ENCODE measurements around the gene SPATA3.
"Not testable (repeated sequence)": the region's sequence is repeated elsewhere in the genome, so short reads cannot be mapped to it uniquely, and the experiment has no call there.

The SPATA3 gene

GRCh38 chr2:230995821-230996220, at the start of gene SPATA3:
SPATA3 (plus strand) TSS chr2:230996121; CDS start chr2:230996234, 113 bp downstream.
- DNase-seq = no peak

GRCh38 chr2:230946429-230947234, 49.3 kb upstream of the SPATA3 start:
- DNase-seq = no peak

GRCh38 chr2:230947235-230947576, 48.7 kb upstream of the SPATA3 start:
- DNase-seq = no peak

GRCh38 chr2:230947908-230948365, 48.0 kb upstream of the SPATA3 start:
- no peak for DNase-seq

GRCh38 chr2:230949966-230950873, 45.7 kb upstream of the SPATA3 start:
- DNase-seq = no peak

GRCh38 chr2:230950874-230951339, 45.0 kb upstream of the SPATA3 start:
- no peak for DNase-seq

- no peak for DNase-seq
These were observed 44.5 kb upstream of the SPATA3 start for GRCh38 chr2:230951396-230951795.

GRCh38 chr2:230952226-230952956, 43.5 kb upstream of the SPATA3 start:
- DNase-seq = no peak

GRCh38 chr2:230953845-230954244, 42.1 kb upstream of the SPATA3 start:
- no peak for DNase-seq

- DNase-seq = no peak
These were observed 41.2 kb upstream of the SPATA3 start for GRCh38 chr2:230954746-230955145.

GRCh38 chr2:230955163-230955737, 40.7 kb upstream of the SPATA3 start:
- no peak for DNase-seq

- DNase-seq = no peak
These were observed 38.8 kb upstream of the SPATA3 start for GRCh38 chr2:230956827-230957755.

GRCh38 chr2:230957756-230958391, 38.0 kb upstream of the SPATA3 start:
- DNase-seq = no peak

- DNase-seq = no peak
These were observed 36.8 kb upstream of the SPATA3 start for GRCh38 chr2:230958820-230959756.

GRCh38 chr2:230960026-230960425, 35.9 kb upstream of the SPATA3 start:
- no peak for DNase-seq

- no peak for DNase-seq
These were observed 34.8 kb upstream of the SPATA3 start for GRCh38 chr2:230961091-230961491.

- DNase-seq = no peak
These were observed 31.7 kb upstream of the SPATA3 start for GRCh38 chr2:230964136-230964730.

- no peak for DNase-seq
These were observed 28.8 kb upstream of the SPATA3 start for GRCh38 chr2:230967113-230967512.

- not testable (repeated sequence) for DNase-seq
These were observed 27.6 kb upstream of the SPATA3 start for GRCh38 chr2:230968314-230968713.

All from NCI-H2107 (cell line).